ENCODE measurements around the gene RNF26.

Gene RNF26

DNA sequence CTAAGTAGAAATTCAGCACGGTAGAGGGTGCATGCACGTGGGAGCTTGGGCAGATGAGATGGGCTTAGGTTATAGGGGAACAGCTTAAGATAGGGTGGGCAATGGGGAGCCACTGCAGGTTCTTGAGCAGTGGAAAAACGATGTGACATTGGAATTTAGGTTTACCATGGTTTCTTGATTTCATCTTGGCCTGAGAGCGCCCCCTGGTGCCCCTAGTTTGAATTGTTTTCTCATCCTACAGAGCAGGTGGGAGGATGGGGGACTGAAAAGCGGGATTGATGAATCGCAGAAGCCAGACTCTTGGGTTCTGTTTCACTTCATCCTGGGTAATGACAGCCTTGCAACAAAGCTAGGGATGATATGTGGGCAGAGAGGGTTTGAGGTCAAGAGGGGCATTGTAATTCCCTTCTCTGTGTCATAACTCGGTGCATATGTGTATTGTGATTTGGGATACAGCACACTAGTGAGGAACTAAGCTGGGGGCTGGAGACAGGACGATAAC is 10.7 kb upstream of the RNF26 start:
- TF ChIP-seq RAD21 (IDR thresholded peaks at IDR 0.05; ENCODE audit: low read depth) (peak; percentile 70), NFIC (IDR thresholded peaks at IDR 0.05) (no peak), CEBPB (IDR thresholded peaks at IDR 0.05) (no peak), EP300 (IDR thresholded peaks at IDR 0.05; ENCODE audit: borderline replicate concordance) (no peak), TEAD4 (IDR thresholded peaks at IDR 0.05) (no peak; the same call in 1 of the 2 replicates), EGR1 (IDR thresholded peaks at IDR 0.05) (no peak)

- TF ChIP-seq CEBPB (IDR thresholded peaks at IDR 0.05) (no peak), TEAD4 (IDR thresholded peaks at IDR 0.05) (no peak), EP300 (IDR thresholded peaks at IDR 0.05; ENCODE audit: borderline replicate concordance) (no peak), TCF12 (IDR thresholded peaks at IDR 0.05; ENCODE audit: low read depth) (no peak), NFIC (IDR thresholded peaks at IDR 0.05) (no peak), RAD21 (IDR thresholded peaks at IDR 0.05; ENCODE audit: low read depth) (no peak), CREB1 (IDR thresholded peaks at IDR 0.05; ENCODE audit: low read depth) (no peak)
- TF ChIP-seq, protein P1, sequence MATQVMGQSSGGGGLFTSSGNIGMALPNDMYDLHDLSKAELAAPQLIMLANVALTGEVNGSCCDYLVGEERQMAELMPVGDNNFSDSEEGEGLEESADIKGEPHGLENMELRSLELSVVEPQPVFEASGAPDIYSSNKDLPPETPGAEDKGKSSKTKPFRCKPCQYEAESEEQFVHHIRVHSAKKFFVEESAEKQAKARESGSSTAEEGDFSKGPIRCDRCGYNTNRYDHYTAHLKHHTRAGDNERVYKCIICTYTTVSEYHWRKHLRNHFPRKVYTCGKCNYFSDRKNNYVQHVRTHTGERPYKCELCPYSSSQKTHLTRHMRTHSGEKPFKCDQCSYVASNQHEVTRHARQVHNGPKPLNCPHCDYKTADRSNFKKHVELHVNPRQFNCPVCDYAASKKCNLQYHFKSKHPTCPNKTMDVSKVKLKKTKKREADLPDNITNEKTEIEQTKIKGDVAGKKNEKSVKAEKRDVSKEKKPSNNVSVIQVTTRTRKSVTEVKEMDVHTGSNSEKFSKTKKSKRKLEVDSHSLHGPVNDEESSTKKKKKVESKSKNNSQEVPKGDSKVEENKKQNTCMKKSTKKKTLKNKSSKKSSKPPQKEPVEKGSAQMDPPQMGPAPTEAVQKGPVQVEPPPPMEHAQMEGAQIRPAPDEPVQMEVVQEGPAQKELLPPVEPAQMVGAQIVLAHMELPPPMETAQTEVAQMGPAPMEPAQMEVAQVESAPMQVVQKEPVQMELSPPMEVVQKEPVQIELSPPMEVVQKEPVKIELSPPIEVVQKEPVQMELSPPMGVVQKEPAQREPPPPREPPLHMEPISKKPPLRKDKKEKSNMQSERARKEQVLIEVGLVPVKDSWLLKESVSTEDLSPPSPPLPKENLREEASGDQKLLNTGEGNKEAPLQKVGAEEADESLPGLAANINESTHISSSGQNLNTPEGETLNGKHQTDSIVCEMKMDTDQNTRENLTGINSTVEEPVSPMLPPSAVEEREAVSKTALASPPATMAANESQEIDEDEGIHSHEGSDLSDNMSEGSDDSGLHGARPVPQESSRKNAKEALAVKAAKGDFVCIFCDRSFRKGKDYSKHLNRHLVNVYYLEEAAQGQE (IDR thresholded peaks at IDR 0.05; ENCODE audit: low read depth): no peak
- TF ChIP-seq, protein P2, sequence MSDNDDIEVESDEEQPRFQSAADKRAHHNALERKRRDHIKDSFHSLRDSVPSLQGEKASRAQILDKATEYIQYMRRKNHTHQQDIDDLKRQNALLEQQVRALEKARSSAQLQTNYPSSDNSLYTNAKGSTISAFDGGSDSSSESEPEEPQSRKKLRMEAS (IDR thresholded peaks at IDR 0.05): no peak
- TF ChIP-seq, protein P3, sequence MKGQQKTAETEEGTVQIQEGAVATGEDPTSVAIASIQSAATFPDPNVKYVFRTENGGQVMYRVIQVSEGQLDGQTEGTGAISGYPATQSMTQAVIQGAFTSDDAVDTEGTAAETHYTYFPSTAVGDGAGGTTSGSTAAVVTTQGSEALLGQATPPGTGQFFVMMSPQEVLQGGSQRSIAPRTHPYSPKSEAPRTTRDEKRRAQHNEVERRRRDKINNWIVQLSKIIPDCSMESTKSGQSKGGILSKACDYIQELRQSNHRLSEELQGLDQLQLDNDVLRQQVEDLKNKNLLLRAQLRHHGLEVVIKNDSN (IDR thresholded peaks at IDR 0.05): no peak
These were observed 10.1 kb upstream of the RNF26 start for GRCh38 chr11:119324189-119324588.

DNA sequence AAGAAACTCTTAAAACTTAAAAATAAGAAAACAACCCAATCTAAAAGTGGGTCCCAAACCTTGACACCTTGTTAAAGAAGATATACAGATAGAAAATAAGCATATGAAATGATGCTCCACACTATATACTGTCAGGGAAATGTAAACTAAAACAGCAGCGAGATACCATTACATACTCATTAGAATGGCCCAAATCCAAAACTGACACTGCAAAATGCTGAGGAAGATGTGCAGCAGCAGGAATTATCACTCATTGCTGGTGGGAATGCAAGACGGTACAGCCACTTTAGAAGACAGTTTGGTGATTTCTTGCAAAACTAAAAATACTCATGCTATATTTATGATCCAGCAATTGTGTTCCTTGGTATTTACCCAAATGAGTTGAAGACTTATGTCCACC is 5.0 kb upstream of the RNF26 start:
- TF ChIP-seq CREB1 (IDR thresholded peaks at IDR 0.05; ENCODE audit: low read depth): no peak
- TF ChIP-seq, protein P3 (IDR thresholded peaks at IDR 0.05): no peak
- TF ChIP-seq TCF12 (IDR thresholded peaks at IDR 0.05; ENCODE audit: low read depth): no peak
- TF ChIP-seq FOXM1 (IDR thresholded peaks at IDR 0.05; ENCODE audit: borderline replicate concordance, low read depth): no peak
- TF ChIP-seq TEAD4 (IDR thresholded peaks at IDR 0.05): no peak
- no peak for TF ChIP-seq CEBPB (IDR thresholded peaks at IDR 0.05)
- no peak for TF ChIP-seq TAF1 (IDR thresholded peaks at IDR 0.05; ENCODE audit: low read depth)
- TF ChIP-seq ZBTB7A (IDR thresholded peaks at IDR 0.05; ENCODE audit: low read depth): no peak
- no peak for TF ChIP-seq YY1 (IDR thresholded peaks at IDR 0.05; ENCODE audit: low read depth)
- no peak for TF ChIP-seq RAD21 (IDR thresholded peaks at IDR 0.05; ENCODE audit: low read depth)
- TF ChIP-seq EGR1 (IDR thresholded peaks at IDR 0.05): no peak
- no peak for TF ChIP-seq EP300 (IDR thresholded peaks at IDR 0.05; ENCODE audit: borderline replicate concordance)
- TF ChIP-seq NFIC (IDR thresholded peaks at IDR 0.05): no peak
- TF ChIP-seq, protein P2 (IDR thresholded peaks at IDR 0.05): no peak
- TF ChIP-seq, protein P1 (IDR thresholded peaks at IDR 0.05; ENCODE audit: low read depth): no peak

GRCh38 chr11:119330237-119330636 is 4.1 kb upstream of the RNF26 start:
- TF ChIP-seq, protein P3 (IDR thresholded peaks at IDR 0.05): no peak
- TF ChIP-seq TCF12 (IDR thresholded peaks at IDR 0.05; ENCODE audit: low read depth): no peak
- TF ChIP-seq YY1 (IDR thresholded peaks at IDR 0.05; ENCODE audit: low read depth): no peak
- no peak for TF ChIP-seq TAF1 (IDR thresholded peaks at IDR 0.05; ENCODE audit: low read depth)
- TF ChIP-seq, protein P1 (IDR thresholded peaks at IDR 0.05; ENCODE audit: low read depth): no peak
- no peak for TF ChIP-seq EP300 (IDR thresholded peaks at IDR 0.05; ENCODE audit: borderline replicate concordance)
- TF ChIP-seq, protein P2 (IDR thresholded peaks at IDR 0.05): no peak

Data from Ishikawa (cell line).